Activated CD4-positive, alpha-beta T cell treated with anti-CD3 and anti-CD28 coated beads for 4 hours (primary cell): ENCODE data around the gene TOMM7.
"Not testable (repeated sequence)": the region's sequence is repeated elsewhere in the genome, so short reads cannot be mapped to it uniquely, and the experiment has no call there.

ENCODE experiments used
- DNase-seq, 2 donors: peaks; one replicate each; pipeline ENCODE4 v3.0.0-alpha.2; 2020

TOMM7 gene

GRCh38 chr7:22853138-22853537 is 30.5 kb upstream of the TOMM7 start:
- no peak for DNase-seq

DNA sequence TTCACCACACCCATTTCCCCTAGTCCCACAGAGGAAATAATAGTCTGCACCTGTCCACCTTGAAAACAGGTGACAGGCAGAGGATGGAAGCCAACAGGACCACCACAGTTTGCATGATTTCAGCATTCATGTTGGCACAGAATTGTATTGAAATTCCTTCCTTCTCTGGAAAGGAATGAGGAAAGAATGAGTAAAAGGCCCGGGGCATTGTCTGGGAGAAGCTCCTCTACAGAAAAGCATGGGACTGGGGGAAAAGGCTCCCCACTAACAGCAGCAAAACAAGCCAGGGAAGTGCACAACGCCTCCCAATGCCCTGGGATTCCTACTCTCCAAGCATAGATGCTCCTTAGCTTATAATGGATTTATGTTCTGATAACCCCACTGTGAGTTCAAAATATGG is 28.5 kb upstream of the TOMM7 start:
- DNase-seq: no peak

GRCh38 chr7:22850394-22850793 is 27.7 kb upstream of the TOMM7 start:
- not testable (repeated sequence) for DNase-seq

DNA sequence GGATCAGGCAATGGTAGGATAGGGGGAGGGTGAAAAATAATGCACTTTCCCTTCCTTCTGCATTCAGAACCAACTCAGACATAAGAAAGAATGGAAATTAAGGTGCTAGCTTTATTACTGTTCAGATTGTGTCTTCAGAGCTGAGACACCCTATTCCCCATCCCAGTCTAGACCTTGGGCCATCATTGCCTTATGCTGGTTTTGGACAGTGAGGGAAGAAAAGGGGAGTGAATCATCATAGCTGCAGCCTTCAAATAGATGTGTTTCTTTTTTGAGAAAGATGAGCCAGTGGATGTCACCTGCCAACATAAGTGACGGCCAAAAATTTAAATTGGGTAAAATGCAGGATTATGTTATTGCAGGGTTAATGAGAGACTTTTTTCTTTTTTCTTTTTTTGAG is 27.0 kb upstream of the TOMM7 start:
- no peak for DNase-seq

DNA sequence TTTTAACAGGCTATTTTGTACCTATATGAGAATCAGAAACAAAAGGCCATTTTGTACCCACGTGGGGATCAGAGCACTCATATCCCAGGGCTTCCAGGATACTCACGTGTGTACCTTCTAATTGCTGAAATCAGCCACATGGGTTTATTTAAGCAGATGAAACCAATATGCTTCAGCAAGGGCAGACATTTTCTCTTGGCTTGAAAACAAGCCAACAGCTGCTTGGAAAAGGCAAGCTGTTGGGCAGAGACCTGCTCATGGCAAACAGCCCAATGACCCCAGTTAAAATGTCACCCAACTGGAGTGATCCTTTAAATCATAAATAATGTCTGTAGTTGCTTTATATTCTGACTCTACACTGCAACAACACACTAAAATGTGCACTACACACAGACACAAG is 26.5 kb upstream of the TOMM7 start:
- no peak for DNase-seq

DNA sequence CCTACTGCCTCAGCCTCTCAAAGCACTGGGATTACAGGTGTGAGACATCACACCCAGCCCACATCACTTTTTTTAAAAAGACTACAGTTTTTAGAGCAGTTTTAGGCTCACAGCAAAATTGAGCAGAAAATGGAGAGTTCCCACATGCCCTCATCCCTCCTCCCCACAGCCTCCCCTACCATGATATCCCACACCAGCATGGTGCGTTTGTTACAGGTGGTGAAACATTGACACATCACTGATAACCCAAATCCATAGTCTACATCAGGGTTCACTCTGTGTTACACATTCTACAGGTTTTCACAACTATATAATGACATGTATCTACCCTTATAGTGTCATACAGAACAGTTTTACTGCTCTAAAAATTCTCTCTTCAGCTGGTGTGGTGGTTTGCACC is 24.3 kb upstream of the TOMM7 start:
- DNase-seq: no peak

- no peak for DNase-seq
Observed at GRCh38 chr7:22845221-22845834, 22.7 kb upstream of the TOMM7 start.

DNA sequence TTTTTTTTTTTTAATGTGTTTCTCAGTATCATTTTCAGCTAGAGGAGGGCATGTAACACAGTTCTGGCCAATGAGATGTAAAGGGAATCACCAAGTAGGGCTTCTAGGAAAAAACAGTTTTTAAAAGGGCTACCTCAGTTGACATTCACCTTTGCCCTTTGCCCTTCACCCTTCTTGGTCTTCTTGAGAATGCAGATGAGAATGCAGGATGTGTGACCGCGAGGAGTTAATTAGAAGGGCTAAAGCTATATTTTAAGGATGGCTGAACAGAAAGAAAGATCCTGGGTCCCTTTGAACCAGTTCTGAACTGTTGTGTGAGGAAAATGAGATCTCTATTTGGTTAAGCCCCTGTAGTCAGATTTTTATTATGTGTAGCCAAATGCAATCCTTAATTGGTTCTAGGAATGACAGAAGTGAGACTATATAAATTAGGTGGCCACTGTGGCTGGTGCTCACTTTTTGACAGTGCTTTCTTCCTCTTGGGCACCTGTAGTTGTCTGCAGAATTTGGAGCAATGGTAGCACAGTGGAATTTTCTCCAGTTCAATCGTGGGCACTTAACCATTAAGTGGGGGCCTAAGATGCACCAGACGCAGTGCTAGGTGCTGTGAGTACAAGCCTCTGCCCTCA is 21.1 kb upstream of the TOMM7 start:
- no peak for DNase-seq

DNA sequence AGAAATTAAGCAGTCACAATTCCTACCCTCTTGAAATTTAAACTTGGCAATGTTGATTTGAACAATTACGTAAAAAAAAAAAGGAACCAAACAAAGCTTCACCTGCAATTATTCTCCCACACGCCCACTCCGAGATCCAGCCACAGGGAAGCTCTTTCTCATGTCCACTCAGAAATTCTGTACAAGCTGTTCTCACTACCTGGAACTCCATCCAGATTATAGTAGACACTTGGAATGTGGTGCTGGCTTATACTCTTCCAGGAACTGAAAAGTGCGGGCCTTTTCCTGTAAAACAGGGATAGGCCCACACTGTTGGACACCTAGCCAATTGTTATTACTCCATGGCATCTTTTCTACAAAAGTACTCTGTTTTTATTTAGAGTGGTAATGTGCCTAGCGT is 20.3 kb upstream of the TOMM7 start:
- no peak for DNase-seq

DNA sequence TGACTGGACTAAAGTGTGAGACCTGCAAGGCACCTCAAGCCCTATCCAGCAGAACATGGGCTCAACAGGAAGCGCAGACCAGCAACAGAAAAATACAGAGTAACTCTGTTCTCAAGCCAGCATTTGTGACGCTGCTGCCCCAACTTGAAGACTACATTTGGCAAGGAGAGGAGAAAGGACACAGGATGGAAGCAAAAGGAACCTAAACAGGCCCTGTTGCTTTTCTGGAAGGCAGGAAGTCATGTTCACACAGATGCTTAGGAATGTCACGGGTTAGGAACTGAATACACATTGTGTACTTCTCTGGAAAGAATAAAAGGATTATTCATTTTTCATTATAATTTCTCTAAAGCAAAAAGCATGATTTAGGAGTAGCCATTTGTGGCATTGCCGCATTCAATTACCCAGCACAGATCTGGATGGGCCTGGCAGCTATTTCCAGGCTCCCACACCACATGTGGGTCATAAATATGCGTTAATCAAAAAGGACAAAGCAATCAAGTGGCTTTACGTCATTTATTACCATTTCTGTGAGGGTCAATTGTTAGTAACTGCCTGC is 19.8 kb upstream of the TOMM7 start:
- DNase-seq: no peak

GRCh38 chr7:22841954-22842353 is 19.3 kb upstream of the TOMM7 start:
- DNase-seq: no peak

- DNase-seq: no peak
Observed at GRCh38 chr7:22837308-22837707, 14.7 kb upstream of the TOMM7 start.

DNA sequence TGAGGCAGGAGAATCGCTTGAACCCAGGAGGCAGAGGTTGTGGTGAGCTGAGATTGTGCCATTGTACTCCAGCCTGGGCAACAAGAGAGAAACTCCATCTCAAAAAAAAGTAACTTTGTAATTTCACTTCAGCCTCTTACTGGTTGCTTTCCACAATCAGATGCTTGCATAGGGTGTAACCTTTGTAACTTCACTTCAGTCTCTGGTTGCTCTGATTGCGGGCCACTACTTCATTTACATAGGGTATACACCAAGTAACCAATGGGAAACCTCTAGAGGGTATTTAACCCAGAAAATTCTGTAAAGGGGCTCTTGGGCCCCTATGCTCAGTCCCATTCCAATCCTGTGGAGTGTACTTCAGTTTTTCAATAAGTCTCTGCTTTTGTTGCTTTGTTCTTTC is 13.9 kb upstream of the TOMM7 start:
- DNase-seq: not testable (repeated sequence)

GRCh38 chr7:22833957-22834356 is 11.3 kb upstream of the TOMM7 start:
- no peak for DNase-seq

DNA sequence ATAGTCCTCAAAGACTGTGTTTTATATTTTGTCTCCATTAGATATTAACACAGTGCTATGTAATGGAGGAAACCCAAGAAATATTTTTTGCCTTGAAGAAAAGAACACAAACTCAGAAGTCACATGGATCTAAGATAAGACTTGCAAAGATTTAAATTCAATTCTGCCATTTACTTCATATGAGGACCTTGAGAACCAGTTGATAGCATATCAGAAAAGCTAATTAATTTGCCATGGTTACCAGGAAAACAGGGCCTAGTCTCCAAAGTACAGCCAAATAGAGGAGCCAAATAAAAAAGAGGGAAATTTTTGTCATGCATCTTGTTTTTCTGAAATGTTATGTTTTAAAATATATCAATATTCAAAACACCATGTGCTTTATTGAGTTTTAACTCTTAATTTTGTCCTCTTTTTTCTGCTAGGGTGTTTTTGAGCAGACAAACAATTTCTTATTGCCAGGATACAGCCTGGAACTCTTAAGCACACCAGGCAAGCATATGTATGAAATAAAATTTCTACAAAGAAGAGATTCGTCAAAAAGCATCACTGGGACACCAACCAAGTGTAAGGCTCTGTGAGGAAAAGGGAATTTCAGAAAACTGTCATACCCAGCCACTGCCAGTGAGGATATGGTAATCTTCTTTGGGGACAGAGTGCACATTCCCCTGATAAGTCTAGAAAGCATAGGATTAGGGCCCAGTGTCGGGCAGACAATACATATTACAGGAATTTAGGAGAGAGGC is 10.6 kb upstream of the TOMM7 start:
- DNase-seq: no peak

DNA sequence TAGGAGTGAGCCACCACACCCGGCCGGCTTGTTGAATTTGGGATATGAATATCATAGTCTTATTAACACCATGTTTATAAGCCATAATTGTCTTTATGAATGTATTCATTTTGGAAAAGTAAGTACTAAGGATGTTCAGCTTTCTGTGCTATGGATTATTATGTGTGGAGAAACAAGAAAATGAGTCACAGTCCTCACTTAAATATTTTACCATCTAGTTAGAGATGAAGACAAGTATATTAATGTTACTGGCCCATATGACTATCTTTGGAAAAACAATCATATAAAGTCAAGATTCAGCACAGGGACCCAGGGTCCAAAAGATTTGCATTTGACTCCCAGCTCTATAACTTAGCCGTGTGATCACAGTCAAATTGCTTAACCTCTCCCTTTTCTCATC is 9.8 kb upstream of the TOMM7 start:
- DNase-seq: no peak

- DNase-seq: no peak
Observed at GRCh38 chr7:22831602-22832305, 9.1 kb upstream of the TOMM7 start.

GRCh38 chr7:22827563-22827962 is 4.9 kb upstream of the TOMM7 start:
- DNase-seq: no peak

- no peak for DNase-seq
Observed at GRCh38 chr7:22826593-22826992, 3.9 kb upstream of the TOMM7 start.

- no peak for DNase-seq
Observed at GRCh38 chr7:22824760-22825159, 2.1 kb upstream of the TOMM7 start.

DNA sequence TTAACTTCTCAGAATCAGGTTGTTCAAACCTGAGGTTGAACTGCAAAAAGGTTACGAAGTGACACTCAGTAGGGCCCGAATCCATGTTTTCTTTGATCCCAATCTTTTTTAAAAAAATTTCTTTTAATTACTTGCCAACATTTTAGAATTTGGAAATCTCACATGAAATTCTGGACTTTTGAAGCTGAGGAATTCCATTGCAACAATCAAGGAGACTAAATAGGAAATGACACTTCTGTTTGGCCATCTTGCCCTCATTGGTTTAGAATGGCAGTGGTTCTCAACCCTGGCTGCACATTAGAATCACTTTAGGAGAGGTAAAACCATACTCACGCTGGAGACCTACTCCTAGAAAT is 471 bp upstream of the TOMM7 start:
- no peak for DNase-seq

DNA sequence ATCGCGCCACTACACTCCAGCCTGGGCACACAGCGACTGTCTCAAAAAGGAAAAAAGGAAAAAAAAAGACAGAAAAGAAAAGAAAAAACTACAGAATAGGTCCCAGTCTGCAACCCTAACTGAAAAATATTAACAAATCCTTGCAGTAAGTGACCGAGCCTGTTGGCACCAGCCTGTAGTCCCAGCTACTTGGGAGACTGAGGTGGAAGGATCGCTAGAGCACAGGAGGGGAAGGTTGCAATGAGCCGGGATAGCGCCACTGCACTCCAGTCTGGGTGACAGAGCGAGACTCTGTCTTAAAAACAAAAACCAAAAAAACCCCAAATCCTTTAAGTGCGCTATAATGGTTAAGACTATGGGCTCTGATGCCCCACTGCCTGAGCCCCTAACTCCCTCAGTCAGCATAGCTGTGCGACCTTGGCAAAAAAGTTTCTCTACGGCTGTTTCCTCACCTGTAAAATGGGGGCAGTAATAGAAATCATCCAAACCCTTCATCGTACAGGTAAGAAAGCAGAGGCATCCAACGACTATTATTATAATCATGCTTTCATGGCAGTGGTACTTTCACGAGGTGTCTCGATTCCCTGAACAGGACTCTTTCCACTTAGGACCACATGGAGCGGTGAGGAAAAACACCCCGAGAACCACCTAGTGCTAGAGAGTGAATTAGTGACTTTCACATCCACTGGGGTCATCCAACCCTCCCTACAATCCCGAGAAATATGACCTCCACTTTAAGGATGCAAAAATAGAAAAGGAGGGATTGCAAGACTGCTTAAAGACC is 755 bp downstream of the TOMM7 start:
- no peak for DNase-seq

DNA sequence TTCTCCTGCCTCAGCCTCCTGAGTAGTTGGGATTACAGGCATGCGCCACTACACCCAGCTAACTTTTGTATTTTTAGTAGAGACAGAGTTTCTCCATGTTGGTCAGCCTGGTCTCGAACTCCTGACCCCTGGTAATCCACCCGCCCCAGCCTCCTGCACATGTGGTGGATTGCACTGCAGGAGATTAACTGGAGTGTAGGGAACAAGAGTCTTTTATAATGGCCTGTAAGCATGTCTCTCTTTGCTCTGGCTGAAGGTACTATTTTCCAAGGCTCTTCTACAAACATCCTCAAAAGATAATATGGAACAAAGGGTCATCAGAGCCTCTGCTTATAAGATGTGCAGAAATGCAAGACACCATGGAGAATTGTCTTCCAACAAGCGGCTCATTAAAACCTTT is 3.2 kb downstream of the TOMM7 start:
- DNase-seq: no peak
